ENCODE measurements around the gene SYT2.
"Not testable (repeated sequence)": the region's sequence is repeated elsewhere in the genome, so short reads cannot be mapped to it uniquely, and the experiment has no call there.

Gene SYT2

GRCh38 chr1:202564958-202565495 lies 145.2 kb downstream of the SYT2 start:
- no peak for DNase-seq

GRCh38 chr1:202563818-202564217 lies 146.4 kb downstream of the SYT2 start:
- DNase-seq: no peak

GRCh38 chr1:202562444-202563060 lies 147.7 kb downstream of the SYT2 start:
- DNase-seq: no peak

GRCh38 chr1:202561726-202562443 lies 148.4 kb downstream of the SYT2 start:
- DNase-seq: no peak

GRCh38 chr1:202561240-202561639 lies 149.0 kb downstream of the SYT2 start:
- no peak for DNase-seq

- DNase-seq: not testable (repeated sequence)
These were observed 152.6 kb downstream of the SYT2 start for GRCh38 chr1:202557662-202558061.

GRCh38 chr1:202556037-202556436 lies 154.2 kb downstream of the SYT2 start:
- DNase-seq: not testable (repeated sequence)

GRCh38 chr1:202554619-202555018 lies 155.6 kb downstream of the SYT2 start:
- DNase-seq: not testable (repeated sequence)

GRCh38 chr1:202553560-202554038 lies 156.7 kb downstream of the SYT2 start:
- no peak for DNase-seq

GRCh38 chr1:202553078-202553477 lies 157.2 kb downstream of the SYT2 start:
- not testable (repeated sequence) for DNase-seq

- DNase-seq: not testable (repeated sequence)
These were observed 157.6 kb downstream of the SYT2 start for GRCh38 chr1:202552615-202553014.

GRCh38 chr1:202551683-202552082 lies 158.6 kb downstream of the SYT2 start:
- no peak for DNase-seq

- DNase-seq: not testable (repeated sequence)
These were observed 160.2 kb downstream of the SYT2 start for GRCh38 chr1:202550088-202550487.

GRCh38 chr1:202547215-202547614 lies 163.0 kb downstream of the SYT2 start:
- no peak for DNase-seq

GRCh38 chr1:202546796-202547195 lies 163.5 kb downstream of the SYT2 start:
- DNase-seq: not testable (repeated sequence)

- DNase-seq: not testable (repeated sequence)
These were observed 163.9 kb downstream of the SYT2 start for GRCh38 chr1:202546377-202546776.

- not testable (repeated sequence) for DNase-seq
These were observed 164.5 kb downstream of the SYT2 start for GRCh38 chr1:202545647-202546303.

GRCh38 chr1:202544766-202545449 lies 165.3 kb downstream of the SYT2 start:
- DNase-seq: not testable (repeated sequence)

- DNase-seq: not testable (repeated sequence)
These were observed 166.7 kb downstream of the SYT2 start for GRCh38 chr1:202543537-202543936.

GRCh38 chr1:202542415-202542814 lies 167.8 kb downstream of the SYT2 start:
- DNase-seq: not testable (repeated sequence)

- DNase-seq: not testable (repeated sequence)
These were observed 169.4 kb downstream of the SYT2 start for GRCh38 chr1:202540858-202541257.

Measured in stimulated activated CD4-positive, alpha-beta T cell treated with anti-CD3 and anti-CD28 coated beads, Interleukin-4, amount 100 ng/mL, for 1 hour (primary cell).